GM08714 (cell line): ENCODE measurements around the gene C1orf56.
"Not testable (repeated sequence)": the region's sequence is repeated elsewhere in the genome, so short reads cannot be mapped to it uniquely, and the experiment has no call there.

Experiments
- H3K4me3 ChIP-seq: fragments of 200-500 bp; sonication (Bioruptor generic); 2 replicates; pipeline ENCODE4 v1.5.1; 2014; ENCODE audit warnings: mild to moderate bottlenecking, low read length, inconsistent platforms
- ZNF274 ChIP-seq: IDR thresholded peaks from 2 replicates; pipeline ENCODE4 v1.6.1; 2012; ENCODE audit warnings: mild to moderate bottlenecking, low read depth, low read length

The C1orf56 gene

DNA sequence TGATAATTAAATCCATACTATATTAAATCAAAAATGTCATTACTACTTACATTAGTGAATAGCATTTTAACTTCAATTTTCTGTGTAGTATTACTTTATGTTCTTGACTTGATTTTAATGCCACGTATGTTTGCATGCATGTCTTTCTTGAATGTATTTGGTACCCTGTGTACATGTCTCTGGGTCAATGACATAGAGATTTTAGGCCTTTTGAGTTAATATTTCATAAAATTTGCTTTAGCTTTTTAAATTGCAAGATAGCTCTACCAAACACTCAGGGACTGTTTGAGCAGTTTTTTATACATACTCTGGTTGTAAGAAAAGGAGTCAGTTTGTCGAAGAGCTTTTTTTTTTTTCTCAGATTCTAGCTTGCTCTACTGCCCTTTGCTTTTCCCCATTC is 14.2 kb downstream of the C1orf56 start:
- H3K4me3 ChIP-seq = no peak overlapping the region; the same call in 1 of the 2 replicates
- no peak for TF ChIP-seq ZNF274

DNA sequence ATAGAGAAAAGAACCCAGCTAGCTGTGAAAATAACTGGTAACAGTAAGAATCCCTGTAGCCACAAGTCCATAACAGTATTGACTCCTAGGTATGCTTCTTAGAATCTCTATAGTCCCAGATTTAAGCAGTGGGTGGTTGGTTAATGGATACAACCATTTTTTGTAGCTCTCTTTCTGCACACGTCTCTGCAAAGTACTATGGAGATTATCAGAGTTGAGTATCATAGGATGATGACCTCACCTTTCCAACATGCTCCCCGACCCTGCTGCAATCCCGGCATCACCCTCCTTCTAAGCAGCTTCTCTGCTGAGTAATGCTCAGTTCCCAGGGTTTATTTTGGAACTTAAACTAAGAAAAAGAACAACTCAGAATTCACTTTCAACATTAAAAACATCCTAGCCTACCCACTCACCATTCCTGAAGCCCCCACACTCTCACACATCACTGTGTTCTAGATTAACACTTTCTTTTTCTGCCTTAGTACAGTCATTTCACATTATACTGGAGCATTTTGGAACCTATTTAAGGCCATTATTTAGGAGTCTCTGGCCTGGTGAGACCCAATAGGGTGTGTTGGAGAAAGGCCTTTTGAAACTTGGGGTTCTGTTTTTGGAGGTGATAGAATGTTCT is 15.3 kb downstream of the C1orf56 start:
- TF ChIP-seq ZNF274 = no peak
- H3K4me3 ChIP-seq = no peak overlapping the region

DNA sequence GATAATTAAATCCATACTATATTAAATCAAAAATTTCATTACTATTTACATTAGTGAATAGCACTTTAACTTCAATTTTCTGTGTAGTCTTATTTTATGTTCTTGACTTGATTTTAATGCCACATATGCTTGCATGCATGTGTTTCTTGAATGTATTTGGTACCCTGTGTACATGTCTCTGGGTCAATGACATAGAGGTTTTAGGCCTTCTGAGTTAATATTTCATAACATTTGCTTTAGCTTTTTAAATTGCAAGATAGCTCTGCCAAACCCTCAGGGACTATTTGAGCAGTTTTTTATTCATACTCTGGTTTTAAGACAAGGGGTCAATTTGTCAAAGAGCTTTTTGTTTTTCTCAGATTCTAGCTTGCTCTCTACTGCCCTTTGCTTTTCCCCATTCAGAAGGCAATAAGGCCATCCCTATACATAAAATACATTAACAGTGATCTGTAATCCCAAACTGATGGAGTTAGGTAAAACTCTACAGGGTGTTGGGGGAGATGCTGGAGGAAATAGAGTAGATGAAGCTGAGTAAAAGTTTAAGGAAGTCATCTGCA is 17.6 kb downstream of the C1orf56 start:
- no peak overlapping the region for H3K4me3 ChIP-seq
- TF ChIP-seq ZNF274 = no peak

DNA sequence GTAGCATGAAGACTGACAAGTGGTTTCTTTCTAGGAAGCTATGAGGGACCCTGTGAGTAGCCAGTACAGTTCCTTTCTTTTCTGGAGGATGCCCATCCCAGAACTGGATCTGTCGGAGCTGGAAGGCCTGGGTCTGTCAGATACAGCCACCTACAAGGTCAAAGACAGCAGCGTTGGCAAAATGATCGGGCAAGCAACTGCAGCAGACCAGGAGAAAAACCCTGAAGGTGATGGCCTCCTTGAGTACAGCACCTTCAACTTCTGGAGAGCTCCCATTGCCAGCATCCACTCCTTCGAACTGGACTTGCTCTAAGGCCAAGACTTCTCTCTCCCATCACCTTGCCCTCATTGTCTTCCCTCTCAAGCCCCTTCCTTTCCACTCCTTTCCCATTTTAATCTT is 19.6 kb downstream of the C1orf56 start:
- H3K4me3 ChIP-seq = no peak overlapping the region
- no peak for TF ChIP-seq ZNF274

DNA sequence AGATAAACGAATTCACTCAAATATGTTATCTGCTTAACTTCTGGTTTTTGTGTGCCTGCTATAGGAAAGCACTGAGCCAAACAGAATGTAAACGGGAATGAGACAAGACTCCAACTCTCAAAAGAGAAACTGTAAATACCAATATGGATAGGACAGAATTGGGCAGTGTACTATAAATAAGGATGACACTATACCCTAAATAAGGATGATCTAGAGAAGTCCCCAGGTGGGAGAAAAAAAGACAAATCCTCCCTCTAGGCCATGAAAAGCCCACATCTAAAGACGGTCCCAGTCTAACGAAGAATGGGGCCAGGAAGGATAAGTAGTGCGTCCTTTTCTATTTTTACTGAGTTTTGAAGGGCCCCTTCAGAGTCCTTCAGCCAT is 21.5 kb downstream of the C1orf56 start:
- H3K4me3 ChIP-seq = no peak overlapping the region; the same call in 1 of the 2 replicates
- no peak for TF ChIP-seq ZNF274

DNA sequence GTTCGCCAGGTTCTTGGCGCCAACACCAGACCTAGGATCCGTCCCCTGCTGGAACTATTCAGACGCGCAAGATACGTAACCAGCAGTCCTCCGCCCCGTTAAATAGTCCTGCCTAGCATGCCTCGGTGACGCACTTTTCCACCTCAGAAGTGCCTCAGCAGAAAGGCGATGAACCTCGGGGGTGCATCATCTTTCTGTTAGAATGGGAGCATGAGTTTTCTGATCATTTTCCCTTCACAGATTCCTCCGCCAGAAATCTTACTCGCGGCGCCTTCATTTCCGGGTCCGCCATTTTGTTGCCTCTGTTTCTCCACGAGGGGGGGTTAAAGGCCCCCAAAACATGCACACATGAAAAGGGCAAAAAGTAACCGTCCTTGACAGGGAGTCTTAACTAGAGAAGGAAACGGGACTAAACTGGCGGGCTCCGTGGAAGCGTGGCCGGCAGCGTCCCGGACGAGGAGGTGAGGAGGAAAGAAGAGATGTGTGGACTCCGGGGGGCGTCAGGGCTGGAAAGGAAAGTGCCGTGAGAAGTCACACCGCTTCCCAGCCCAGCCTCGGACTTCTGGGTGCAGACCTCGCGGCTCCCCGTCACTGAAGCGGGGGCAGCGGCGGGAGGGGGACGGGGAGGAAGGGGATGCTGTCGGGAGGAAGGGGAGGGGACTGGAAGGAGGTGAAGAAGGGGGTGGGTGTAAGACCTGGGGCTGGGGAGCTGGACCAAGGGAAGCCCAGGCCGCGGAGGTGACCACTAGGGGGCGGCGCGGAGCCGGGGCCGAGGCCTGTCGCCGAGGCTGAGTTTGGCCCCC is 23.1 kb downstream of the C1orf56 start, which contains the start of gene GABPB2:
GABPB2 (plus strand) TSS at position 288 of the 803 bp plus-strand sequence. CDS start 17,429 bp downstream, outside the sequence.
- H3K4me3 ChIP-seq = peak within 1 kb of the TSS; percentile 79
- no peak for TF ChIP-seq ZNF274

DNA sequence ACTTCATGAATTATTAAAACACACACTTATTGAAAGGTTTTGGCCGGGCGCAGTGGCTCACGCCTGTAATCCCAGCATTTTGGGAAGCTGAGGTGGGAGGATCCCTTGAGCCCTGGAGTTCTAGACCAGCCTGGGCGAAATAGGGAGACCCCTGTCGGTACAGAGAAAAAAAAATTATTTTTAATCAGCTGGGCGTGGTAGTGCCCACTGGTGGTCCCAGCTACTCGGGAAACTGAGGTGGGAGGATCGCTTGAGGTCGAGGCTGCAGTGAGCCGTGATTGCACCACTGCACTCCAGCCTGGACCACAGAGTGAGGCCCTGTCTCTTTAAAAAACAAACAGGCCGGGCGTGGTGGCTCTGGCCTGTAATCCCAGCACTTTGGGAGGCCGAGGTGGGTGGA is 24.7 kb downstream of the C1orf56 start:
- no peak for TF ChIP-seq ZNF274
- H3K4me3 ChIP-seq = no peak overlapping the region

DNA sequence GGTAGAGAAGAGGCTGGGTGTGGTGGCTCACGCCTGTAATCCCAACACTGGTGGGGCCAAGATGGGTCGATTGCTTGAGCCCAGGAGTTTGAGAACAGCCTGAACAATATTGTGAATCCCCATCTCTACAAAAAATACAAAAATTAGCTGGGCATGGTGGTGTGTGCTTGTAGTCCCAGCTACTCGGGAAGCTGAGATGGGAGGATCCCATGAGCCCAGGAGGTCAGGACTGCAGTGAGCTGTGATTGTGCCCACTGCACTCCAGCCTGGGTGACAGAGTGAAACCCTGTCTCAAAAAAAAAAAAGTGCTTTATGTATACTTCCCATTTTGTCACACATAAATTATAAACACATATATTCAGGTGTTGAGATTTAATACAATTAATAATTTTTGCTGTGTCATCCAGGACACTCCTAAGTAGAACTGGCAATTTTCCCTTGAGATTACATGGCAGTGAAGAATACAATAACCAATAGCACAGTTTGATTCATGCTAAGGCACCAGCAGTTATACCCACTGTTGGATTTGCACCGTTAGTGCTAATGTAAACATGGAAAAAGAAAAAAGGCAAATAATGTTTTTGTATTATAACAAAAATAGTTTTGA is 38.5 kb downstream of the C1orf56 start:
- no peak for TF ChIP-seq ZNF274
- no peak overlapping the region for H3K4me3 ChIP-seq

DNA sequence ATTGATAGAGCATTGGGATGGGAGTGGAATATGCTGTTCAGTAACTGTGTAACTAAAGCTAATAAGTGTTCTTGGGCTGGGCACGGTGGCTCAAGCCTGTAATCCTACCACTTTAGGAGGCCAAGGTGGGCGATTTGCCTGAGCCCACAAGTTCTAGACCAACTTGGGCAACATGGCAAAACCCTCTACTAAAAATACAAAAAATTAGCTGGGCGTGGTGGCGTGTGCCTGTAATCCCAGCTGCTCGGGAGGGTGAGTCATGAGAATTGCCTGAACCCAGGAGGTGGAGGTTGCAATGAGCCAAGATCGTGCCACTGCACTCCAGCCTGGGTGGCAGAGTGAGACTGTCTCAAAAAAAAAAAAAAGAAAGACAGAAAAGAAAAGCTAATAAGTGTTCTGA is 49.9 kb downstream of the C1orf56 start:
- H3K4me3 ChIP-seq = not testable (repeated sequence)

DNA sequence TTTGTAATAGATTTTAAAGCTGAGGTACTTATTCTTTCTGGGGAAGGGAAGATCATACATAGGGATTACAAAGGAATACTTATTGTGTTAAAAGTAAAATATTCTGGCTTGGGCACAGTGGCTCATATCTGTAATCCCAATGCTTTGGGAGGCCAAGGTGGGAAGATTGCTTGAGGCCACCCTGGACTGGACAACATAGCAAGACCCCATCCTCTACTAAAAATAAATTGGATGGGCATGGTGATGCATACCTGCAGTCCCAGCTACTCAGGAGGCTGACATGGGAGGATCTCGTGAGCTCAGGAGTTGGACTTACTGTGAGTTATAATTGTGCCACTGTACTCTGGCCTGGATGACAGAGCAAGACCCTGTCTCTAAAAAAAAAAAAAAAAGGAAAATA is 50.6 kb downstream of the C1orf56 start:
- no peak for TF ChIP-seq ZNF274
- H3K4me3 ChIP-seq = no peak overlapping the region
